ENCODE measurements around the gene MPDZ. TPM values are rescaled to one million over a fixed set of nuclear protein-coding genes. Genes with fewer than 3 reads are reported as not detected.

The MPDZ gene
- total RNA-seq, 1 experiment from 2014 or later: 46.7 TPM

GRCh38 chr9:13239208-13239607 is 40.3 kb downstream of the MPDZ start:
- no peak overlapping the region for H3K27ac ChIP-seq (ENCODE audit: insufficient read length, low read depth, low read length)
- no peak overlapping the region for H2AK5ac ChIP-seq (ENCODE audit: insufficient read length, low read length)
- no peak overlapping the region for H2BK12ac ChIP-seq (ENCODE audit: insufficient read length, low read depth, low read length)
- H3K79me1 ChIP-seq (ENCODE audit: insufficient read depth, low read depth, low read length, poor library complexity, severe bottlenecking): no peaks in the 10 kb centered on the region
- no peak overlapping the region for H2BK20ac ChIP-seq (ENCODE audit: low read depth, low read length, poor library complexity, severe bottlenecking)
- H3K56ac ChIP-seq (ENCODE audit: insufficient read length, low read depth, low read length): no peak overlapping the region
- H3K4me3 Mint-ChIP-seq: no peak overlapping the region
- no peaks in the 10 kb centered on the region for H3K4me1 ChIP-seq (ENCODE audit: insufficient read depth, low read length)
- peaks cover 3 to 12% (median 10%) of the 10 kb centered on the region in 3 experiments; a peak in 6 of 7 replicates for H3K36me3 Mint-ChIP-seq (ENCODE audit: insufficient read depth in 1 of 3, low read depth in 3 of 3)
- no peak overlapping the region for H3K14ac ChIP-seq (ENCODE audit: insufficient read depth, low read length)
- no peaks in the 10 kb centered on the region for H3K27me3 ChIP-seq (ENCODE audit: insufficient read depth, low read length)
- no peaks in the 10 kb centered on the region for H3K23me2 ChIP-seq (ENCODE audit: insufficient read length, low read depth, low read length, poor library complexity, severe bottlenecking)
- H2BK120ac ChIP-seq (ENCODE audit: low read depth, low read length, poor library complexity, severe bottlenecking): no peak overlapping the region
- no peak overlapping the region for H3K4me2 ChIP-seq (ENCODE audit: insufficient read depth, insufficient read length, low read length)
- H3K4me1 Mint-ChIP-seq: peaks cover 0 to 2% of the 10 kb centered on the region in 2 experiments; a peak in 1 of 4 replicates
- TF ChIP-seq, protein P1, sequence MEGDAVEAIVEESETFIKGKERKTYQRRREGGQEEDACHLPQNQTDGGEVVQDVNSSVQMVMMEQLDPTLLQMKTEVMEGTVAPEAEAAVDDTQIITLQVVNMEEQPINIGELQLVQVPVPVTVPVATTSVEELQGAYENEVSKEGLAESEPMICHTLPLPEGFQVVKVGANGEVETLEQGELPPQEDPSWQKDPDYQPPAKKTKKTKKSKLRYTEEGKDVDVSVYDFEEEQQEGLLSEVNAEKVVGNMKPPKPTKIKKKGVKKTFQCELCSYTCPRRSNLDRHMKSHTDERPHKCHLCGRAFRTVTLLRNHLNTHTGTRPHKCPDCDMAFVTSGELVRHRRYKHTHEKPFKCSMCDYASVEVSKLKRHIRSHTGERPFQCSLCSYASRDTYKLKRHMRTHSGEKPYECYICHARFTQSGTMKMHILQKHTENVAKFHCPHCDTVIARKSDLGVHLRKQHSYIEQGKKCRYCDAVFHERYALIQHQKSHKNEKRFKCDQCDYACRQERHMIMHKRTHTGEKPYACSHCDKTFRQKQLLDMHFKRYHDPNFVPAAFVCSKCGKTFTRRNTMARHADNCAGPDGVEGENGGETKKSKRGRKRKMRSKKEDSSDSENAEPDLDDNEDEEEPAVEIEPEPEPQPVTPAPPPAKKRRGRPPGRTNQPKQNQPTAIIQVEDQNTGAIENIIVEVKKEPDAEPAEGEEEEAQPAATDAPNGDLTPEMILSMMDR (conservative IDR thresholded peaks at IDR 0.05): no peak
- H3K27ac Mint-ChIP-seq: no peak overlapping the region
- H2AFZ ChIP-seq (ENCODE audit: low read length): no peak overlapping the region
- no peaks in the 10 kb centered on the region for H3K27me3 Mint-ChIP-seq (ENCODE audit: low read depth)
- H3K9me3 Mint-ChIP-seq: no peaks in the 10 kb centered on the region
- WGBS (ENCODE audit: extremely low coverage, insufficient read length, low lambda C conversion rate): no CpG with 5 or more reads among the region's 1 CpG
- no peak overlapping the region for H2BK15ac ChIP-seq (ENCODE audit: low read depth, low read length)
- no peaks in the 10 kb centered on the region for H4K20me1 ChIP-seq (ENCODE audit: control insufficient read depth, insufficient read depth, insufficient read length)
- no peak overlapping the region for H3K18ac ChIP-seq (ENCODE audit: insufficient read length, low read depth, low read length)
- H4K5ac ChIP-seq (ENCODE audit: insufficient read length, low read depth, low read length): no peak overlapping the region
- H4K91ac ChIP-seq (ENCODE audit: insufficient read length, low read depth, low read length): no peak overlapping the region
- H3T11ph ChIP-seq (ENCODE audit: low read length): no peak overlapping the region
- H2BK5ac ChIP-seq (ENCODE audit: insufficient read length, low read length): no peak overlapping the region
- H3K9me3 ChIP-seq (ENCODE audit: control insufficient read depth, low read depth, low read length): no peaks in the 10 kb centered on the region
- no peak overlapping the region for H3K4ac ChIP-seq (ENCODE audit: low read depth, low read length)
- DNase-seq: no peak
- no peak overlapping the region for H3K23ac ChIP-seq (ENCODE audit: insufficient read length, low read depth, low read length)
- H3K79me2 ChIP-seq (ENCODE audit: insufficient read depth, low read length): no peaks in the 10 kb centered on the region
- no peak overlapping the region for H3K9ac ChIP-seq (ENCODE audit: extremely low read depth, insufficient read length, low read length)
- H4K8ac ChIP-seq (replicated peaks; ENCODE audit: insufficient read length, low read depth, low read length): no peak overlapping the region
